GM12865 (cell line): Measurements from ENCODE around the gene LRP4.

Experiments
- DNase-seq: peaks from one replicate; pipeline ENCODE4 v3.0.0; 2010; ENCODE audit warnings: low read depth
- H3K4me3 ChIP-seq: 2 replicates; pipeline ENCODE4 v1.5.1; 2011; ENCODE audit warnings: mild to moderate bottlenecking, low read depth, low read length, control low read depth
- CTCF ChIP-seq: IDR thresholded peaks from 2 replicates; pipeline ENCODE4 v1.5.1; 2011; ENCODE audit warnings: low read length, control low read depth, low read depth, inconsistent platforms; ENCODE audit not compliant: insufficient read depth; ENCODE audit errors: missing control alignments

LRP4 gene

GRCh38 chr11:46958777-46959176, 40.4 kb upstream of the LRP4 start:
- DNase-seq: no peak
- H3K4me3 ChIP-seq: no peak overlapping the region
- TF ChIP-seq CTCF: no peak

- no peak for TF ChIP-seq CTCF
These were observed 34.7 kb upstream of the LRP4 start for GRCh38 chr11:46953093-46953492.

DNA sequence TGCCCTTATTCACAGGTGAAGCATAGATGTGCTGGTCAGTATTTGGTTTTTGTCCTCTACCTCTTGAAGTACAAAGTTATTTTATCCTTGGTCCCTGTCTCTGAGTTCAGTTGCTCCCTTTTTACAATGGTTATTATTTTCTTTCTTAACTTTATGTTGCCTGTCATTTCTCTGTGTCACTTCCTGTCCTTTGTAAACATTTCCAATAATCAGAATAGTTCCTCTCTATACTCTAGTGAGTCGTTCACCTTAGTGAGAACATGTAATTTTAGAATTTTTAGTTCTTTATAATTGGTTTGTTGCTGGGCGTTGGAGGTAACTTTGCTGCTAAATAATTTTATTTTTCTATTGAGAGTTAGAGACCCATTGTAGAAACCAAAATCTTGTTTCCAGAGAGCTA, 34.2 kb upstream of the LRP4 start:
- no peak for DNase-seq
- TF ChIP-seq CTCF: no peak

More at GRCh38 chr11:46953093-46953492, 34.7 kb upstream of the LRP4 start:
- no peak for DNase-seq
- no peak overlapping the region for H3K4me3 ChIP-seq

DNA sequence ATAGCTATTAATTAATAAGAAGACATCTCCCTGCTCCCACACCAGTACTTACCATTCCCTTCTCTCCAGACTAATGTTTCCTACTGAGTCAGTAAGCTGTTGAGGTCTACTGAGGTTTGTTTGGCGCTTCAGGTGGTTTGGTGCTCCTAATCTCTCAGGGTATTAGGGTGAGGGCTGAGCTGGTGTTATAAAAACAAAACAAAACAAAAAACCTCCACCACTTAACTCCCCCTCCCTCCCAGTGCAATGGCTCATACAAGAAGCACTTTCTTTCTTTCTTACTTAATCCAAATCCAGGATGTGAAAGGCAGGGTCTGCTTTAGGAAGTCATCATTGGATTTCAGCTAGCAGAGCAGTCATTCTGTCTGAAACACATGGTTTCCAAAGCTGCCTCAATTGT, 33.5 kb upstream of the LRP4 start:
- H3K4me3 ChIP-seq: no peak overlapping the region
- TF ChIP-seq CTCF: no peak
- DNase-seq: no peak

More for the DNA sequence above, 34.2 kb upstream of the LRP4 start:
- H3K4me3 ChIP-seq: no peak overlapping the region

- H3K4me3 ChIP-seq: no peak overlapping the region
- DNase-seq: no peak
- no peak for TF ChIP-seq CTCF
These were observed 30.9 kb upstream of the LRP4 start for GRCh38 chr11:46949297-46949696.

DNA sequence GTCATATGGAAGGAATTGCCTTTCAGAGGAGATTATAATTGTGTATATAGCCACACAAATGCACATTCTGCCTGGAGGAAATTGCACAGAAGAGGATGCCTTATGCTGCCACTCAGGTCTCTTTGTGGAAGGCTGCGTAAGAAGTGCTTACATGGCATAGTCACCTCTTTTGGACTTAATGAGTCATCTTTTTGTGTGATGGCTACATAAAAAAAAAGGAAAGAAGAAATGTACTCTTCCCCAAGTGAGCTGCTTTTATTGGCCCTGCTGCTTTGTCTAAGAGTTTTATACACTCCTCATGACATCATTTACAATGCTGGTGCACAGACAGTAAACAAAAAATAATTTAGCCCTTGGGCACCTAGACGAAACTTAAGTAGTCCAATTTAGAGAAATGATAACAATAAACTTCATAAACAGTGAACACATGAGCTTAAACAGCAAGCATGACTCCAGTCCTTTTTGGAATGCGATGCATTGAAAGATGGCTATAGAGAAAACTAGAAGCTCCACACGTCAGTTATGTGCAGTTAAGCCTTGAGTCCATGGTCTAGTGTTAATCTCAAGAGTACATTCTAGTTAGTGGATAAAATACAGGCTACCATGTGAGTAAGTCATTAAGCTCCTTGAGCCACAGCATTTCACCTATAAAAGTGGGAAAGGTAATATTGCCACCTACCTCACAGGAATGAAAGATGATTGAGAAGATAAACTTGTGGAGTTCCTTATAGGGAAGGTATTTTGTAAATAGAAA, 30.2 kb upstream of the LRP4 start:
- no peak for DNase-seq
- H3K4me3 ChIP-seq: no peak overlapping the region
- no peak for TF ChIP-seq CTCF

GRCh38 chr11:46947399-46948077, 29.2 kb upstream of the LRP4 start:
- TF ChIP-seq CTCF: no peak
- no peak for DNase-seq
- no peak overlapping the region for H3K4me3 ChIP-seq
